HG03521 (cell line): ENCODE data around the gene ST8SIA6.
A peak's percentile ranks its signal among the peaks of the same experiment; 100 is the strongest.
"Not testable (repeated sequence)": the region's sequence is repeated elsewhere in the genome, so short reads cannot be mapped to it uniquely, and the experiment has no call there.

Source experiments
- ATAC-seq: cut with Tn5 transposase; IDR thresholded peaks from one replicate; pipeline ENCODE4 v1.9.1; 2021; ENCODE audit warnings: mild to moderate bottlenecking, moderate library complexity; ENCODE audit not compliant: unreplicated experiment

Gene ST8SIA6

DNA sequence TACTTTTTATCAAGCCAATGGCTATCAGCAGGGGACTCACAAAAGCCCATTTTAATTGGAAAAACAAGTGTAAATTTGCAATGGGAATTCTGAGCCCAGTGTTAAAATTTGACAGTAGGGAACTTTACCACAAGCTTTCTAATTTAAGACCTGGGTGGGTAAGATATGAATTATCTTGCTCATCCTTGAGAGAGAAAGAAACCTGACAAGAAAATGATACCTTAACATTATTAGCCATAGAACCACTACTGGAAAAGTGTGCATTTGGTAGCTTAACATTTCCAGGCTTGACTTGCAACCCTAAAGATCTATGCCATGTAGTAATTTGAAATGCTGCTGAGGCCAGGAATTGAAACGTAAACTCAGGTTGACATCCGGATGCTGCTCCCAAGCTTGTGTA, 2.7 kb upstream of the ST8SIA6 start:
- no peak for ATAC-seq

GRCh38 chr10:17456032-17456548, 1.7 kb upstream of the ST8SIA6 start:
- no peak for ATAC-seq

GRCh38 chr10:17455015-17455520, 673 bp upstream of the ST8SIA6 start:
- no peak for ATAC-seq

DNA sequence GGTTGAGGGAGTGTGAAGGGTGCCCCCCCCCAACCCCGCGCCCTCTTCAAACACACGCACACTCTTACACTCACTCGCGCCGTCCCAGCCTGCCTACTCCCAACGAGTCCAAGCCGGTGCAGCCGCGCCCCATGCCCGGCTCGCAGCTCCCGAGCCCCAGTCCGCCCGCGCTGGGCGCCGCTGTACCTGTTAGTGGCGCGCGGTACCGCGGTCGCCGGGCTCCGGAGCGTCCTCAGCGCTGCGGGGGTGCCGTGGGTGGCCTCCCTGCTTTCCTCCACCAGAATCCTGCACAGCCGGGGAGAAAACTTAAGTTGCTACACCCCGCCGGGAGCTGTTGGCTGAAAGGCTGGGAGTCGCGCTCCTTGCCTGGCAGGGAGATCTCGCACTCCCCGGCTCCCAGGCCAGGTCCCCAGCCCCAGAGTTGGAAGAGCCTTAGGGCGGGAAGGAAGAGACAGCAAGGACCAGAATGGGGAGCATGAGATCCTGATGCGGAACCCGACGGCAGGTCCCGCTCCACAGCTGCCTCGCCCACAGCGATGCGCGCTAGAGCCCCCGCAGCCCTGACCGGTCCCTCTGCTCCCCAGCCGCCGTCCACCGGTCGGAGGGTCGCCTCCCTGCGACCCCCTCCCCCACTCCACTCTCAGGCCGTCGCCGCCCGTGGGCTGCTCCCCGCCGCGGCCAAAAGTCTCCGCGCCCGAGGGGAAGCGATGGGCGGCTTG, 863 bp downstream of the ST8SIA6 start:
- ATAC-seq: peak; percentile 35

DNA sequence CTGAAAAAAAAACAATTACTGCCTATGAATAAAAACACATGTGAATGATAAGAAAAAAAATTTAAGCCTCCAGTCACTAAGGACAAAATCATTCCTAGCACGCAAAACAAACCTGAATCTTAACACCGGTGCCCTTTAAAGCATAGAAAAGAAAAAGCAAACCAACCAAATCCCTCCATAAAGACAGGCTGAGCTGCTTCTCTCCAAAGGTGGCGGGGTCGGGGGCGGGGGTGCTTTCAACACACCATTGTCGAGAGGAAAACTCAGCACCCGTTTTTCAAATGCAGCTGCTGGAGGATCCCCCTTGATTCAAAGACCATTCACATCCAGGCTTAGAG, 1.4 kb downstream of the ST8SIA6 start:
- no peak for ATAC-seq

- ATAC-seq: no peak
Observed at GRCh38 chr10:17452060-17452841, 2.1 kb downstream of the ST8SIA6 start.

GRCh38 chr10:17450024-17450423, 4.4 kb downstream of the ST8SIA6 start:
- ATAC-seq: no peak

DNA sequence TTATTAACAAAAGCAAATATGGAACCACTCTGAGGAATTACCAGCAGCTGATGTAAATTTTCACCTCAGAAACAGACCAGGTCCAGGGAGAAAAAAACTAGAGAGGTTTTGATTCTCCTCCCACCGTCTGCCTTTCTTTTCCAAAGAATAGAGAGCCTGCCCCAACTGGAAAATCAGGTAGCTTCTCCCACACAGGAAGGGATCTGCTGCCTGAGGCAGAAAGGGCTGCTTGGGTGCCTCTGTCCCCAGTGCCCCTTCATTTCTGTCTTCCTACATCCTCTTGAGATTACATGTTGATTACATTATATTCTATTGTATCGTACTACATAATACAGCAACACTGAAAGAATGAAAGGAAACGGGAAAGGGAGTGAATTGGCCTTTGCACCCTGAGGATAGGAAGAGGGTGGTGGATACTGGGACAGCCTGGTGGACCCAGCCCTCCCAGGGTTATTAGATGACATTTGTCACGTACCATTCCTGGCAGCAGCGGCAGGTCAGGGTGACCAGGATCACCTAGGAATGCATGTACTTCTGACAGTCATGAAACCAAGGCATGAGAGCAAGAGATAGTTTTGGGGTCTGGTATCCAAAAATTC, 8.9 kb downstream of the ST8SIA6 start:
- ATAC-seq: no peak

DNA sequence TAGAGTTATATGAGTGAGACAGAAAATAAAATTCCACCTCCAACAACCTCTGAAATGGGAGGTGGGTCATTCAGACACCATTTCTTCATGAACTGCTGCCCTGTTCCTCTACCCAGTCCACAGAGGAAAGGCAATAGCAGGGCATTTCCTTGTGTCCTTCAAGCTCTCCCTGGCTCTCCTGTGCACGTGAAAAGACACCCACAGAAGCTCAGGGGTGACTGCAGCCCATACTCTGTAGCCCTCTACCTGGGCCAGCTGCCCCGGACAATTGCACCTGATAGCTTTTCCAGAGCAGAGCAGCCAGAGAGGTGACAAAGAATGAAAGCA, 10.0 kb downstream of the ST8SIA6 start:
- ATAC-seq: no peak

DNA sequence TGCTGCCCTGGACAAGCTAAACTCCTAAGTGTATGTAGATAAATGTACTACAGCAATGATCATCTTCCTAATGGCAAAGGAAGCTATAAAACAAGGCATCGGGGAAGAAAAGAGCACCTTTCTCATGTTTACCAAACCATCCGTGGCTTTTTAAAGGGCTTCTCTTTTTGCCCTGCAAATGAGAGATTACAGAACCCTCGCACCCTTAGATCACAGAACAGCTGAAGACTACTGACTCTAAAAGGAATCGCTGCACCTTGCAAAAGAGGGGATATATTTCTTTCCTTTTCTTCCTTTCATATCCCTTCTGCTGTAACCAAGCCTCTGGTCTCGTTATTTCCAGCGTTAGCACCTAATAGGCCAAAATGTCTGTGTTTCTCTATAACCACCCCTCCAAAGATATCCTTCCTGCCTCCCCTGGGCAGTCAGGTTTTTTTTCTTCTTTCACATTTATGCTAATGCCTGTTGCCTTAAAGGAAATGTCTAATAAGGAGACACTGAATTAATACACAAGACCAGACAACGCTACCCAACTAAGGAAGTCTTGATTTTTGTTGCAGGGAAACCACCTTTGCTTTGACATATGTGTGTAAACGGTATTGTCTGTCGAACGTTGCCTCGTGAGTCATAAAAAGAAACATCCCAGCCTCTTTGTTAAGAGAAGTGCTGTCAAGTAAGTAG, 10.5 kb downstream of the ST8SIA6 start:
- peak; percentile 75 for ATAC-seq

DNA sequence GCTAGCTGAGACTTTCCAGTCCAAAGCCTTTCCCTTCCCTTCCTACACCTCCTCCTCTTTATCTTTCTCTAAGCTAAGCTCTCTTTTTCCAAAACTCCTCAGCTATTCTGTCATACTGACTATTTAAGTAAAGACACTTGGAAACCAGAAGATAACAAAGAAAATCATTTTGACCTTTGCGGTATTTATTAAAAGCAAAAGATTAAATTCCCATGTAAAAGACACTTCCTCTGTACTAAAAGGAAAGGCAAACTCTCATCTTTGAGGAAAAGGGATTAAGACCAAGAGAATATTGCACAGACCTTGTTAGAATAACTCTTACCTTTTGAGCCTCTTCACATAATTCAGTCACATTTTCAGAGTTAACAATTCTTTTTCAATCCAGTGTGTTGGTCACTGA, 15.8 kb downstream of the ST8SIA6 start:
- ATAC-seq: no peak

DNA sequence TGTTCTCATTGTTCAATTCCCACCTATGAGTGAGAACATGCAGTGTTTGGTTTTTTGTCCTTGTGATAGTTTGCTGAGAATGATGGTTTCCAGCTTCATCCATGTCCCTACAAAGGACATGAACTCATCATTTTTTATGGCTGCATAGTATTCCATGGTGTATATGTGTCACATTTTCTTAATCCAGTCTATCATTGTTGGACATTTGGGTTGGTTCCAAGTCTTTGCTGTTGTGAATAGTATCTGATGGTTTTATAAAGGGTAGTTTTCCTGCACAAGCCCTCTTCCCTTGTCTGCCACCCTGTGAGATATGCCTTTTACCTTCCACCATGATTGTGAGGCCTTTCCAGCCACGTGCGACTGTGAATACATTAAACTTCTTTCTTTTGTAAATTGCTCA, 17.8 kb downstream of the ST8SIA6 start:
- ATAC-seq: not testable (repeated sequence)

DNA sequence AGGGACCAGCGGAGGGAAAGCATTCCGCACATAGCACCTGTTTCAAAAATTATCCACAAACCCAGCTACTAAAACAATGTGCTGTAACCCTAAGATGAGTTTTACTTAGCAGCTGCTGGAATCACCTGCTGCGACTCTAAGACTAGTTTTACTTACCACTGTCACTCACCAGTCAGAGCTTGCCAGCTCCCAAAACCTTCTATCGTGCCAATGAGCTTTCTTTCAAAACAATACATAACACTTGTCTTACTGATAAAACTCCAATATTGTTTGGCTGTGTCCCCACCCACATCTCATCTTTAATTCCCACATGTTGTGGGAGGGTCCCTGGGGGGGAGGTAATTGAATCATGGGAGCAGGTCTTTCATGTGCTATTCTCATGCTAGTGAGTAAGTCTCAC, 18.4 kb downstream of the ST8SIA6 start:
- no peak for ATAC-seq

- ATAC-seq: no peak
Observed at GRCh38 chr10:17435187-17435586, 19.2 kb downstream of the ST8SIA6 start.

DNA sequence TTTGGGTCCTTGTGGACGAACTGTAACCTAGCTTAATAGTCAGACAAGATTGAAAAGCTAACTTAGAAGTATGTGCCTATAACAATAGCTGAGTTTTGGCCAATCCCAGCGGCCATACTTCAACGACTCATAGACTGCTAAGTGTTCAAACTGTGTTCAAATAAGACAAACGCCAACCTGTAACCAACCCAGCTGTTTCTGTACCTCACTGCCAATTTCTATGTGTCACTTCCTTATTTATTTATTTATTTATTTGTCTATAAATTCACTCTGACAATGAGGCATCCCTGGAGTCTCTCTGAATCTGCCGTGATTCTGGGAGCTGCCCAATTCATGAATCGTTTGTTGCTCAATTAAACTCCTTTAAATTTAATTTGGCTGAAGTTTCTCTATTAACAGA, 21.7 kb downstream of the ST8SIA6 start:
- no peak for ATAC-seq

DNA sequence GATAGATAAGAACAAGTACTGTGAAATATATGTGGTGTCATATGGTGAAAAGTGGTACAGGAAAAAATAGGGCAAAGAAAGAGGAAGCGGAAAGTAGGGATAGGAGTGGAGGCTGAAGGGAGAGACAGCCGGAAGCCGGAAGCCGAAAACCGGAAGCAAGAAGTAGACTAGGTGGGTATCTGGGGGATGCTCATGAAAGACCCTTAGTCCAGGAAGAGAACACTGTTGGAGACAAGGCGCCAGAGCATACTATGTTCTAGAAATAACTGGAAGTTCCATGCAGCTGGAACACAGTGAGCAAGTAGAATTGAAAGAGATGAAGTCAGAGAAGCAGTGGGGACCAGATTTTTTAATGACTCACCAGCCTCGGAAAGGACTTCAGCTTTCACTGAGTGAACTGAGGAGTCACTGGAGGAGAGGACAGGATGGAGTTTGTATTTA, 22.5 kb downstream of the ST8SIA6 start:
- no peak for ATAC-seq

DNA sequence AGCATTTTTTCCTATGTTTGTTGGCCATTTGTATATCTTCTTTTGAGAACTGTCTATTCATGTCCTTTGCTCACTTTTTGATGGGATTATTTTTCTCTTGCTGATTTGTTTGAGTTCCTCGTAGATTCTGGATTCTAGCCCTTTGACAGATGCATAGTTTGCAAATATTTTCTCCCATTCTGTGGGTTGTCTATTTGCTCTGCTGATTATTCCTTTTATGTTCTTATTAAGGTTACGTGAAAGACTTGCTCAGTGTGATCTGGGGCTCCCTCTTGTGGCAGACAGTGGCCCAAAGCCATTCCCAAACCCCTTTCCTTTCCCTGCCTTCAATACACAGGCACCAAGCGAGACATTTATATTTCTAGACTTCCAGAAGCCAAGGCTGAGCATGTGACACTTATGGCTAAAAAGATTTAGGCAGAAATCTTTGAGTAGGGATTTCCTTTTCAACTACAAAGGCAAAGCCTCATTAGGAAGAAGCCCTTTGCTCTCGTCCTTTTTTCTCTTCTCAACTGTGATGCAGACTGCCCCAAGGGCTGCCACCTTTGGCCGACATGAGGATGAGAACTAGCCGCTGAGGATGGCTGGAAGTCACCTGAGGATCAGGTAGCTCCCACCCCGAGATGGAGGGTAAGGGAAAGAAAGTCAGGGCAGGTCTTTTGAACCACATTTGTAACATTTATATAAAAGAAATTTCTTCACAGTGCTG, 23.6 kb downstream of the ST8SIA6 start:
- no peak for ATAC-seq

GRCh38 chr10:17429490-17429889, 24.9 kb downstream of the ST8SIA6 start:
- ATAC-seq: no peak

DNA sequence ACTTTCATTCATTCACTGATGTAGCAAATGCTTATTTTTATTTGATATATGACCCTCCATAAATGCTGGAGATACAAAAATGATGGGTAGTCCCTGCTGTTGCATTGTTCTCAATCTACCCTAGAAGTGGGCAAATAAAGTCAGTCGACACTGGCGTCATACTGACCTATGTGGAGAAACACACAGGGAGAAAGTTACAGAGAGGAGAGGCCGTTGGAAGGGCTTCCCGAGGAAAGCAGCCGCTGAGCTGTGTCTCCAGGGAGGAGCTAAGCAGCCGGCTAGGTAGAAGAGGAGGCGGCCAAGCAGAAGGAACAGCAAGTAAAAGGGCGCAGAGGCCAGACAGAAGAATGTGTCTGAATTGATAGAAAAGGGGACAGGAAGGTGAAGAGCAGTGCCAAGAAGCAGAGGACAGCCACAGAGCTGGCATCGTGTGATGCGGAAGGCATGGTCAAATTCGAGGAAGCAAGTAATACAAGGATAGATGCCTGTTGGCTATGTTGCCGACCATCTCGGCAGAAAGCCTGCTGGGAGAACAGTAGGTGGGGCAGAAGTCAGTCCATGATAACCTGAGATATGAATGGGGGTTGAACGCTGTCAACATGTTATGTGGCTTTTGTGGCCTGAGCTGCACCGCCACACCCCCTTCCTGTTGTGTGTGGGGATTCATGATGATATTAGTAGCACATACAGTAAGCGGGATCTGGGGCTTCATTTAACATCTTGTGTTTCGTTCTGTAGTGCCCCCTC, 25.9 kb downstream of the ST8SIA6 start:
- ATAC-seq: no peak
